Measurements from ENCODE around the gene RAG1.
A peak's percentile ranks its signal among the peaks of the same experiment; 100 is the strongest.

RAG1 gene

DNA sequence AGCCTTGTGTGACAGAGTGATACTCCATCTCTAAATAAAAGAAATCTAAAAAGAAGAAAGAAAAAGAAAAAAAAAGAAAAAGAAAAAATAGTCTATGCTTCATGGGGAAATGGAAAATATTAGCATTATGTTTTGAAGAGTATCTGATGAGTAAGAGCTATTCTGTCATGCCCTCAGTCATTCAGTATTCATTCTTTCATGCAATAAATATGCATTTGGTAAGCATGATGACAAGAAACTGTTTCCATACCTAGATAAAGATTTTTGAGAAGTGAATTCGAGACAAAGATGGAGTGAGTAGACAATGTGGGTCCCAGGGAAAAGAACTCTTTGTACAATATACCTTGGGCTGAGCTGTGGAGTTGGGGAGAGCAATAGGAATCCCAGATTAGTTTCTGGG, 20.3 kb downstream of the RAG1 start:
- no peak for DNase-seq (ENCODE audit: low read depth in 2 of 3, low spot score in 2 of 3)

DNA sequence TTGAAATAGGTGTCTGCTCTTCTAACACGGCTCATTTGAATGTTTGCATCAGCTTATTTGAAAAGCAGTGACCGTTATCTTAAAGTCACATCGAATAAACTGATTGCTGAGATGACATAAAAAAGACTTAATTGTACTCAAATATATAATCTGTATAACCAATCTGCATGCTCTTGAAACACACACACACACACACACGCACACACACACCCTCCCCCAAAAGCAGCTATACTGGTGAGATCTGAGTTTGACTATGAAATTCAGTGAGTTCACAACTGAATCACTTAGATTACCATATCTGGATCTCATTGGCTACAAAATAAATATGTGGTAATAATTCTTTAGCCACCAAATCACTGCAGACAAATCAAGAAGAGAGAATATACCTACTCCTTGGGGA, 22.7 kb downstream of the RAG1 start:
- DNase-seq (ENCODE audit: low read depth in 2 of 3, low spot score in 2 of 3), result no peak

DNA sequence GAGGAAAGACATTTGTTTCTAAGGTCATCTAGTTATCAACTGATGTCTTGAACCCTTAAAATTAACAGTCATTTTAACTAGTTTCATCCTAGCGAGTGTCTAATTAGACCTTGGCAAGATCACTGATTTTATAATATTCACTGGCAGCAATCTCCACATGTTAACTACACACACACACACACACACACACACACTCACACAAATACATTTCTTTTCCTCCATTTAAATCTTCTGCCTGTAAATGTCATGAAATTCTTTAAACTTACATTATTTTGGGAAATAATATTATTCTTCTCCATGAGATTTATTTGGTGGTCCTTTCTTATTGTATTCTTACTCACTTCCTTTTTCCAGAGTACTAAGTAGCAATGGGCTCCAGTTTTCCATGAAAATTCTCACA, 23.6 kb downstream of the RAG1 start:
- DNase-seq (ENCODE audit: low read depth in 2 of 3, low spot score in 2 of 3), result no peak

DNA sequence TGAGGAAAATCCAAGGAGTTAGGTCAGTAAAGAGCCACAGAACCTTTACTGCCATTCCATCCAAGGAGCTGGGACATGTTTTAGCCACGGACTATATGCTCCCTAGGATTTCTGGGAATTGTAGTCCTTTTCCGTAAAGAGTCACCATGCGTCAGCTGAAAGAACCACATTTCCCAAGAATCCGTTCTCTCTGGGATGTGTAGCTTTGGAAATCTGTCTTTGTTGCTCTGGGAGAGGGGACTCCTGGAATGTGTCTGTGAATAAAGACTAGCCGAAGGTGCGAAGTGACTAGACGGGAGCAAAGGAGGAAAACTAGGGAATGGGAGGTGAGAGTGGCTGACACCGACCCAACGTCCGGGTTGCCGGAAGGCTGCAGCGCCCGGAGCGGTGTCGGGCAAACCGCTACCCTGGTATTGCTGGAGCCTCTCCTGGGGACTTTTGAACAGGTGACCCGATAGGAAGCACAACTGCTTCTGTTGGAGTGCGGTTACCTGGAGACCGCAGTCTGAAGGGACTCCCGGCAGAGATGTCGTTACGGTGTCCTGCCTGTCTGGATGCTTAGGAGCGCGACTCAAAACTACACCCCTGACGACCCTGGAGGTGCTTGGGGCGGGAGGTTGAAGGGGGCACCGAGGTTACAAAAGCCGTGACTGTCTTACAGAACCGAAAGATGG, 26.6 kb downstream of the RAG1 start, which contains the start of gene IFTAP:
TSS of gene IFTAP (plus strand) at position 187 of the 674 bp plus-strand sequence. CDS start 15,602 bp downstream, outside the sequence.
- DNase-seq (ENCODE audit: low read depth in 2 of 3, low spot score in 2 of 3), result peak in 1 of 3 experiments; percentile 4

DNA sequence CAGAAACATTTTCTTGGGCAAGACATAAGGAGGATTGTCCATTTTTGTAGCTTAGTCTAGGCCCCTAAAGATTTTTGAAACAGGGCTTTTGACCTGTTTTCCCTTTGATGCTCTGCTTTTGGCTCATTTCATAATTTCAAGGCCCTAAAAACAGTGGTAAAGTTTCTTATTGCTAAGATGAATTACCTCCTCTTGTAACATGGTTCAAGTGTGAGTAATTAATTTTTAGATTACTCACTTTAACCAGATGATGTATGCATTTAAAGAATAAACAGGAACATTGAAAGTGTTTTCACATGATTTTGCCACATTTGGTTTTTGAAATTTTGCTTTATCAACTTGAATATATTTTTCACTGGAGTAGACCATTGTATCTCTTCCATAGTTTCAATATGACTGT, 29.1 kb downstream of the RAG1 start:
- DNase-seq (ENCODE audit: low read depth in 2 of 3, low spot score in 2 of 3), result no peak

DNA sequence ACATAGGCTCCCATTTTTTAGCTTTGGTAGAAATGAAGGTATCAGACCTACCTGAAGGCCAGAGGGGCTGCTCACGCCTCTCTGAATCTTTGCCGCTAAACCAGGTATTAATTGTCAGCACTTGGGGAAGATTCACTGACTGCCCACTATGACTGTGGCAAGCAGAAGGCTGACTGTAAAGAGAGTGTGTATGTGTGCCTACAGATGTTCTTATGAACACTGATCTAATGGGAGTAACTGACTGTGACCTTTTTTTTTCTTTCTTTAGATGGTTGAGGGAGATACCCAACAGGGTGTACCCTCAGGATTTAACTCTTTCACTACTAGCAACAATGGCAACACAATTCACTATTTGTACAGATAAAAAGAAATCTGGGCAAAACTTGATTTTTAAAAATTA, 30.2 kb downstream of the RAG1 start, which contains the start of gene RAG2:
TSS of gene RAG2 (minus strand) at position 186 of the 400 bp plus-strand sequence. CDS start 4,068 bp downstream, outside the sequence.
- no peak for DNase-seq (ENCODE audit: low read depth in 2 of 3, low spot score in 2 of 3)

DNA sequence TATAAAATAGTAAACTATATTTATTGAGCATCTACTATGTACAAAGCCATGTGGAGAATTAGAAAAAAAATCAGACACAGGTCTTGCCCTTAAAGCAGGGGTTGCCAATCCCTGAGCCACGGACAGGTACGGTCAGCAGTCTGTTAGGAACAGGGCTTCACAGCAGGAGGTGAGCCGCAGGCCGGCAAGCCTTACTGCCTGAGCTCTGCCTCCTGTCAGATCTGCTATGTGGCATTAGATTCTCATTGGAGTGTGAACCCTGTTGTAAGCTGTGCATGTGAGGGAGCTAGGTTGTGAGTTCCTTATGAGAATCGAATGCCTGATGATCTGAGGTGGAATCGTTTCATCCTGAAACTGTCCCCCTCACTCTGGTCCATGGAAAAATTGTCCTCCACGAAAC, 32.4 kb downstream of the RAG1 start:
- DNase-seq (ENCODE audit: low read depth in 2 of 3, low spot score in 2 of 3), result no peak

DNA sequence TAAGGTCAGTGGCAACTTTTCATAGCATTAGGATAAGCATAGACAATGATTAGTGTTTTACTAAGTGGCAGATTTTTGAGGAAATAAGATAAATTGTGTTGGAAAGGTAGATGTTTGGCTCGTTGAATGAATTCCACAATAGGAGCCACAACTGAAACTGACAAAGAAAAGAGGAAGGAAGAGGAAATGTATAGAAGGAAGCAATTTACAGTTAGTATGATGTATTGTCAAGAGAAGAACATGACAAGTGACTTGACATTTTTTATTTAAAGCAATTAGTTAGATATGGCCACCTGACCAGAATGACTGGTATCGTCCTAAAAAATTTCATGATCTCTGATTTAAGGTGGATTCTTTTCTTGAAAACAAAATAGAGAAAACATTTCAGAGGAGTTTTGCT, 33.3 kb downstream of the RAG1 start:
- no peak for DNase-seq (ENCODE audit: low read depth in 2 of 3, low spot score in 2 of 3)

DNA sequence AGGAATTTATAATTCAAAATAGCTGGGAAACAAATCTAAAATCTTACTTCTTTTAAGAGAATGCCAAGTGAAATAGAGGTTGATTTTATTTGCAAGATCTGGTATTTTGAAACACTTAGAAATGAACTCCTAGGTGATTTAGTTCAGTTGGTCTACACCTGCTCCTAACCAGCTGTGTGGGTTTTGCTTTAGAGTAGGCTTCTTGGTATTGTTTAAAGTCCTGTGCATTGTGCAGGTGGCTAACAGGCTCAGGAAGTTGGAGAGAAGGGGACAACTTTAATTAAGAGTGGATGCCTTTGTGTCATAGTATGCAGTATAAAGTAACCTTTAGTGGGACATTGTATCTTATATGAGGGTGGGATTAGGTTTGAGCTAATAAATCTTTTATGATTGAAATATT, 34.3 kb downstream of the RAG1 start:
- DNase-seq (ENCODE audit: low read depth in 2 of 3, low spot score in 2 of 3), result no peak

DNA sequence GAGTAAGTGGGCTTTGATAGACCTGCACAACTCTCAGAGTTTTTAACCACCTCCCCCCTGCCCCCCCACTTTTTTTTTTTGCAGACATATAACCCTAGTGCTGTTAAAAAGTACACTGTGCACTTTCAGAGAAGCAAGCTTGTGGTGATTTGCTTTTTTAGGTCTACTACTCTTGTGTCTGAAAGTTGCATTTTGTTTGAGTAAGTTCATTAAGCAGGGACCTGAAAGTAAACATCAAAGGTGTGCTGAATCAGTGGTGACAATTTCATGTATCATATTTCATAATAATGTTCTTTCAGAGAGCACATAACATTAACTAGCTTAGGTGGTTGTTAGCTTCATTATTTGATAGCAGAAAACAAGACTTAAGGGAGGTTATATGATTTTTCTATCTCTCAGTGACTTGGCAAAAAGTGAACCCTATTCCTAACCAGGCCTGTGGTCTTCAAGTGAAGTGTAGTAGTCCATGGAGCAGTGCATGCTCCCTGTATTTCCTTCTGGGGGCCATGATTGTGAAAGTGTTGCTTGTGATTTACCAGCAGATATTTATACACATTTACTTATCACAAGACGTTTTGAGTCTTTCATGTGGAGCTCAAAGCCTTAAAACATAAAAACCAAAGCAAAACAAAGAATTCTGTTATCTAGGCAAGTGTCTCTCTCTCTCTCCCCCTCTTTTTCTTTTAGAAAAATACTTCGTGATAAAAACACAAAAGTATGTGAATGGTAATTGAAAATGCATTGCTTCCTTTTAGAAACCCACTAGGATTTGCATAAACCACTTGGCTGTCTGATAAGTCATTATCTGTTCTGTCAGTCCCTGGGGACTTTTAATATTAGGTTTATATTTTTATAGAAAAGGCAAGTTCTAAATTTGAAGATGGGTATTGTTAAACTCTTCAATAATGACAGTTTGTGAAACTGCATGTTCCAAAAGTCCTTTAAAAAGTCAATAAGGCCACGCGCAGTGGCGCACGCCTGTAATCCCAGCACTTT, 37.7 kb downstream of the RAG1 start:
- DNase-seq (ENCODE audit: low read depth in 2 of 3, low spot score in 2 of 3), result no peak

DNA sequence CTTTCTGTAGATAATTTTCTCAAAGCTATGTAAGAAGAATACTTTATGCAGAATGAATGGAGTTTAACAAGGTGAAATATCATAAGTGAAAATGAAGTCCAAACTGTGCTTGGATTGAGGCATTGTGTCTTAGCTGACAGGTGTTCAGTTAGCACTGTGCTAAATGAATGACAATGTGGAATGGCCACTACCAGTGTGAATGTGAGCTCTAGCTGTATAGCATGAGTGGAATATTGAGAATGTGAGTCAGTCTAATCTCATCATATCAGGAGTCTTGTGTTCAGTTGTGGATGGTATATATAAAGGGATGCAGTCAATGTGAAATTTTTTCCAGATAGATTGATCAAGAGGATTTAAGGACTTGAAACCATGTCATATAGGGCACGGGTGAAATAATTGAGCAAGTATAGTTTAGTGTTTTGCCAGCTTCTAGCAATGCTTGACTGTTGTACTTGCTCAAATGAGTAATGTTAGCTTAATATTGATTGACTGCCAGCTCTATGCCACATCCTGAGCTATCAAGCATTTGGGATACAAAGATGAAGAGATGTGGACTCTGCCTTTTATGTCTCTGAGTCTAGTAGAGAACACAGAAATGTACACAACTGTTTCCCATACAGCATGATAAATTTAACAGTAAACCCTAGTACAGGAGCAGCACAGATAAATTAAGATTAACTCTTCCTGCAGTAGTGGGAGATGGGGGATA, 40.8 kb downstream of the RAG1 start:
- DNase-seq (ENCODE audit: low read depth in 2 of 3, low spot score in 2 of 3), result no peak

DNA sequence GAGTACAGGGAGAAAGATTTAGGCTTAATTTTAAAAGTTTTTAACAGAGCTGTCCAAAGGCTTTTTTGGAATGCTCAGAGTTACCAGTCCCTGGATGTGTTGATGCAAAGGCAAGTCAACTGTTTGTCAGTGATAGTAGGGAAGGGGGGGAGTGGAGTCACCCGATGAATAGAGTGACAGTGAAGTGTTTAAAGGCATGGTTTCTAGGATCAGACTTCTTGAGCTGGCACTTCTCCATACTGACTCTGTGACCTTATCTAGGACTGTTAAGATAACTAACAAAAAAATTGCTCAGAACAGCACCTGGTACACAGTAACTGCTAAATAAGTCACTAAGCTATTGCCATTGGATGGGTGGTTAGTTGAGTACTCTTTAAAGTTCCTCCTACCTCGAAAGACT, 41.6 kb downstream of the RAG1 start:
- no peak for DNase-seq (ENCODE audit: low read depth in 2 of 3, low spot score in 2 of 3)

DNA sequence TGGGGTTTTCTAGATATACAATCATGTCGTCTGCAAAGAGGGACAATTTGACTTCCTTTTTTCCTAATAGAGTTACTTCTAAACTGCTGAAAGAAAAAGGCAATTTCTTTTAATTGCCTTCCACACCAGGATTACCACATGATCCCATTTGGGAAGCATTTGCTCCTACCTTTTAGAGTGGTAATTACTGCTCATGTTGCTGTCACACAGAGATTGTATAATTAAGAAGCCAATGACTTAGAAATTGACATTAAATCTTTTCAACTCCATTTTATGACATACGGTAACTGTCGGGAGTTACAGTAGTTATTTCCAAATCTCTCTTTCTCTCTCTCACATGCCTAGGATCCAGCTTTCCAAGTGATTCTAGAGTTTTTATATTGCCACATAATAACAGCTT, 48.0 kb downstream of the RAG1 start:
- no peak for DNase-seq (ENCODE audit: low read depth in 2 of 3, low spot score in 2 of 3)

DNA sequence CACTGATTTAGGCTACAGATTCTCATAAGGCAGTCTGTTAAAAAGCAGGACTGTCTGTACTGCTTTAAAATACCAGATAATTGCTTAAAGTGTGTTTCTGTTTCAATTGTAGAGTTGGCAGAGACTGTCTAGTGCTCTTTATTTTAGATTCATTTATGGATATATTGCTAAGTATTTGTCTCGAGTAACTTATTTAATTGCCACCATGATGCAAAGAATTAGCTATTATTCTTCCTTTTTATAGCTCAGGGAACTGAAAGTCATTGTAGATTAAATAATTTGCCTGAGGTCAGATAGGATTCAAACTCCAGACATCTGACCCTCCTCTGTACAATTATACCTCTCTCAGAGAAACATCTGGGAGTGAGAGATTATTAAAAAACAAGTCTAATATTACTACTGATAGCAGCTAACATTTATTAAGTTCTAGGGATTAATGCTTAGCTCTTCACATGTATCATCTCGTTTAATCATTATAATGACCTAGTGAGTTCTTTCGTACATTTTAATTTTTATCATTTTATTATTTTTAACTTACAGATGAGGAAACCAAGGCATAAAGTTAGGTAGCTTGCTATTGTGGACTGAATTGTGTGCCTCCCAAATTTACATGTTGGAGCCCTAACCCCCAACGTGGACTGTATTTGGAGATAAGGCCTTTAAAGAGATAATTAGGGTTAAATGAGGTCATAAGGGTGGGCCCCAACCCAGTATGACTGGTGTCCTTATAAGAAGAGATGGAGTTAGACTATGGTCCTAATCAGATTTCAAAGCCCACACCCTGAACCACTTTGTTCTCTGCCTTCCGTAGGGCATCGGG, 49.9 kb downstream of the RAG1 start:
- no peak for DNase-seq (ENCODE audit: low read depth in 2 of 3, low spot score in 2 of 3)

DNA sequence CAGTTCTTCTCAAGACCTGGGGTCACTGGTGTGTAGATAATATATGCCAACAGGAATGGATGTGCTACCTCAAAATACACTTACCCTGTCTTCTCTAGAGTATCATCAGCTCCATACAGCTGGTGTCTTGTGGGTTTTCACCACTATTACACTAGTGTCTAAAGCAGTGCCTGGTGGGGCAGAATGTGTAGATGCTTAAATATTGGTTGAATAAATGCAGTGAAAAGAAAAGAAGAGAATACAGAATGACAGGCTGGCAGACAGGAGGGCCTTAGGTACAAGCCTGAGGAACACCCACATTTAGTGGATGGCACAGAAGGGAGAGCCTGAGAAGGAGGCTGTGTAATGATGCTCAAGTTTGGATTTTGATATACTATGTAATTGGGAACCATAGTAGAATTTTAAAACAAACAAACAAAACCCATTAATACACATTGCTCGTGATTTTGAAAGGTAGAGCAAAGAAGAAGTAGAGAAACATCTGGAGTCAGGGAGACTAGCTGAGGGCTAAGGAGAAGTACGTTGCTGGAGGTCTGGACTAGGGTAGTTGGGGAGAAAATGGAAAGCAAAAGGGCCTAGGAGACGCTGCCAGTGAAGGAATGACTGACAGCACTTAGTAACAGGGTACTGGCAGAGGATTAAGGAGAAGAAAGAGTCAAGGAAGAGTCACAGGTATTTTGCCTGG, 50.7 kb downstream of the RAG1 start:
- DNase-seq (ENCODE audit: low read depth in 2 of 3, low spot score in 2 of 3), result no peak

DNA sequence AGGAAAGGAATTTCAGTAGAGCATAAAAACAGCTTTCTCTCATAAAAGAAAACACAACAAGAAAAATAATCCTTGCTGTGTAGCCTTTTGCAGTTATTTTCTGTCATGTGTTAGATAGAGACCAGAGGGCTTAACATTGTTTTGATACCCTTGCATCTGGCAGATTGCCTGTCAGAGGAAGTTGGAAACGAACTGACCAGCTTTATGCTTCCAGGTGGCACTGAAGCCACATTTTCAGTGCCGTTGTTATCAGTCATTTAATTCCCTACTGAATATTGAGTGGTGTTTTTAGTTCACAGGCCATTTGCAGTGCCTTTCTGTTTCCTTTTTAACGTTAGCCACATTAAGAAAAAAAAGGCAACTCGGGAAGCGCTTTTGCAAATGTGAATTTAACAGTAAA, 51.7 kb downstream of the RAG1 start:
- DNase-seq (ENCODE audit: low read depth in 2 of 3, low spot score in 2 of 3), result no peak

DNA sequence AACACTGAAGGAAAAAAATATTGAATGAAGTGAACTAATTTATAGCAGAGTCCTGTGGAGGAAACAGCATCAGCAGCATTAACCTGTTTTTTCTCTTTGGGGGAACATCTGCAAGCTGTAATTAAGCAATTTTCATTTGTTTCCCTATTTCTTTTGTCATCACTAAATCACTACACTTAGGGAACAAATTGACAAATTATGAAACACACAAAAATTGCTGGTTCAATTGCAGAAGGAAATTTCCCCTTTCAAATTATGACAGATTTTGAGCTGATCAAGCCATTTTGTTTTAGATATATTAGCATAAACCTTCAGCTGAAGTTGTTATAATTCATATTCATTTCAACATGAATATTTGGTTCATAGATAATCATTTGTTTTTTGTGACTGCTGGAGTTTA, 52.4 kb downstream of the RAG1 start:
- DNase-seq (ENCODE audit: low read depth in 2 of 3, low spot score in 2 of 3), result no peak

DNA sequence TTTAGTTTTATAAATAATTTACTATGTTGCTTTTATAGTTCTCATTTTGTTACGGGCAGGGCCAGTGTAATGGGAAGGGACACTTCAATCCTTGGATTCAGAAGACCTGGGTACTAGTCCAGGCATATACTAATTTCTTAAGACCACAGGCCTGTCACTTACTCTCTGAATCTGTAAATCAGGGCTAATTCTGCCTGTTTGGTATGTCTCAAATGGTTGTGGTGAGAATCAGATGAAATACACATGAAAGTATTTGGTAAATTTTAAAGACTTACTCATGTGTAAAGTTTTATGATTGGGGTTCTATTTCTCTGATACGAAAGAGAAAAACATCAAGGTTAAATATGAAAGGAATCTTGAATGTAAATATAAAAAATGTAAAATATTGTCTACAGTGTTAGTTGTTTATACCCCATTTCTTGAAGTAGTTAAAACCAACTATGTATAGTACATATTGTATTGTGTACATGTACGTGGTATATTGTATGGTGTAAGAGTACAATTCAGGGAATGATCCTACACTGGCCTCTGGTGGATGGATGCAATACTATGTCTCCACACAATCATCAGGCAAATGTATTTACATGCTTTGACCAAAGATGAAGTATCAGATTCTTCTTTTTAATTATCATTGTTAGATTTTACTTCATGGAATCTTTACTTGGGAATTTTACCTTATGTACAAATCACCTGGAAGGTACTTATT, 54.8 kb downstream of the RAG1 start:
- no peak for DNase-seq (ENCODE audit: low read depth in 2 of 3, low spot score in 2 of 3)

DNA sequence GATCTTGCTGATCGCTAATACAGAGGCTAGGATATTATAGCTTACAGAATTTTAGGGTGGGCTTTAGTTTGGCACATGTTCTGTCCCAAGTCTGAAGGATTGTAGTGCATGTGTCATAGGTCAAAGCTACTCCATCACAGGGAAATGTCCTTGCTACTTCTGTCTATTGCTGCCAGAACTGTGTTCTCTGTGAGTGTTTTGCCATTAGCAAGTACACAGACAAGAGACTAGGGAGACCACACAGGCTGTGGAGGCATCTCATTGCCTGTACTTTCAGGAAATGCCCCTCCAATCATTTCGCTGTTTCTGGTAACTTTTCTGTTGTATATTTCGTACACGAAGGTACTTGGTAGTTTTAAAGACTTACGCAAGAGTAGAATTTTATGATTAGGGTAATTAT, 55.7 kb downstream of the RAG1 start:
- DNase-seq (ENCODE audit: low read depth in 2 of 3, low spot score in 2 of 3), result no peak

DNA sequence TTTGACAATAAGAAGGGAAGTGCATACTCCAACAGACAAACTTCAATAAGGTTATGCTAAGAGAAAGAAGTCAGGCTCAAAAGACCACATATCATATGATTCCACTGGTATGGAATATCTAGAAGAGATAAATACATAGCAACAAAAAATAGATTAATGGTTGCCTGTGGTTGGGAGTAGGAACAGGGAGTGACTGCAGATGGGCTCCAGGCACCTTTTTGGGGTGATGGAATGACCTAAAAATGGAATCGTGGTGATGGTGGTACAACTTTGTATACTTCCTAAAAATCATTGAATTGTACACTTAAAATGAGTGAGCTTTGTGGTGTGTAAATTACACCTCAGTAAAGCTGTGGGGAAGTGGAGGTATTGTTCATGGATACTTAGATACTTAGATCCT, 59.2 kb downstream of the RAG1 start:
- DNase-seq (ENCODE audit: low read depth in 2 of 3, low spot score in 2 of 3), result no peak
